ENCODE data around the gene SUGP2.
A peak's percentile ranks its signal among the peaks of the same experiment; 100 is the strongest.
"Not testable (repeated sequence)": the region's sequence is repeated elsewhere in the genome, so short reads cannot be mapped to it uniquely, and the experiment has no call there.

SUGP2 gene

DNA sequence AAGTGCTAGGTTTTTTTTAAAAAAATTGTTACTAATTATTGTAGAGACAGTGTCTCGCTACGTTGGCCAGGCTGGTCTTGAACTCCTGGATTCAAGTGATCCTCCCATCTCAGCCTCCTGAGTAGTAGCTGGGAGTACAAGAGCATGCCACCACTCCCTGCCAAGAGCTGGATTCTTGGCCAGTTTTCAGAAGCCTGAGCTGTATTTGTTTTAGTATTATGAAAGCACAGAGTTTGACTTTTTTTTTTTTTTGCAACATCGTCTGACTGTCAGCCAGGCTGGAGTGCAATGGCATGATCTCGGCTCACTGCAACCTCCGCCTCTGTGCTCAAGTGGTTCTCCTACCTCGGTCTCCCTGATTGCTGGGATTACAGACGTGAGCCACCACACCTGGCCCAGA is 7.1 kb upstream of the SUGP2 start:
- Mint-ChIP-seq H3K27ac (ENCODE audit: low read depth) (peak overlapping the region; percentile 61), H3K36me3 (ENCODE audit: insufficient read depth) (peaks cover 10% of the 10 kb centered on the region), H3K27me3 (no peaks in the 10 kb centered on the region), H3K4me3 (no peak overlapping the region), H3K4me1 (peaks cover 13% of the 10 kb centered on the region), H3K9me3 (no peaks in the 10 kb centered on the region)
- no peak for ATAC-seq (replicated peaks; ENCODE audit: extremely low read depth, poor library complexity, severe bottlenecking)
- no peak for DNase-seq (ENCODE audit: low spot score in 2 of 2)

GRCh38 chr19:19039901-19040300 is 6.6 kb upstream of the SUGP2 start:
- DNase-seq (ENCODE audit: low spot score in 2 of 2) (peak in 1 of 2 donors; percentile 28), ATAC-seq (replicated peaks; ENCODE audit: extremely low read depth, poor library complexity, severe bottlenecking) (peak; percentile 96)
- Mint-ChIP-seq H3K36me3 (ENCODE audit: insufficient read depth) (peaks cover 7% of the 10 kb centered on the region), H3K27me3 (no peaks in the 10 kb centered on the region), H3K27ac (ENCODE audit: low read depth) (peak overlapping the region; percentile 61), H3K4me1 (peaks cover 13% of the 10 kb centered on the region), H3K9me3 (no peaks in the 10 kb centered on the region), H3K4me3 (no peak overlapping the region)

DNA sequence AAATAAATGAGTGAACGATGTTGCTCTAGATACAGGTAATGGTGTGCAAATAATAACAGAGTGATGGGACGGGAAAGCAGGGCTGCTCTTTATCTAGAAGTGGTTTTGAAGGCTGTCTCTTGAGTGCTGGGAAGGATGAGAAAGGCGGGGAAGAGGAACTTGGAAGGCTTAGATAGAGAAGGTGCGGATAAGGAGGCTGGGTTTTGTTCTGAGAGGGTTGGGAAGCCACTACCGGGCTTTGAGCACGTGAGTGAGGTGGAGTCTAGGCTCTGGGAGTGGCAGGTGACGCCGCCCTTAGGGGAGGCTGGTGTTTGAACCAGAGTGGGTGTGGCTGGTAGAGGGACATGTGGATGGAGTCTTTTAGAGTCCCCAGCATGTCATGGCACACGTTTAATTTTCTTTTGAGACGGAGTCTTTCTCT is 897 bp upstream of the SUGP2 start:
- Mint-ChIP-seq H3K27ac (ENCODE audit: low read depth) (peak overlapping the region; percentile 90), H3K27me3 (no peaks in the 10 kb centered on the region), H3K36me3 (ENCODE audit: insufficient read depth) (peaks cover 29% of the 10 kb centered on the region), H3K4me1 (peaks cover 17% of the 10 kb centered on the region), H3K9me3 (no peaks in the 10 kb centered on the region), H3K4me3 (peak overlapping the region; percentile 91)
- ATAC-seq (replicated peaks; ENCODE audit: extremely low read depth, poor library complexity, severe bottlenecking) (peak; percentile 59), DNase-seq (ENCODE audit: low spot score in 2 of 2) (peak in 1 of 2 donors; percentile 38)

DNA sequence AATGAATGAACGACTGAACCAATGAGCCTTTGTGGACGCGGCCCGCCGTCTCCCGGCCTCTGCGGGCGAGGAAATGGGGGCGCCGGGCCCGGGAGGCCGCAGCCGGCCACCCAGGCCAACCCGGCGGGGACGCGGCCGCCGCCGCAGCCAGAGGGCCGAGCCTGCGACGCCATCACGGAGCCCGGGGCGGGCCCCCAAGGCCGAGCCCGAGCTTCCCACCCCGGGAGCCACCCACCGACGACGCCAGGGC is 216 bp downstream of the SUGP2 start:
- Mint-ChIP-seq H3K36me3 (ENCODE audit: insufficient read depth) (peaks cover 29% of the 10 kb centered on the region), H3K27ac (ENCODE audit: low read depth) (peak overlapping the region; percentile 90), H3K4me3 (peak overlapping the region; percentile 91), H3K27me3 (no peaks in the 10 kb centered on the region), H3K4me1 (peaks cover 20% of the 10 kb centered on the region), H3K9me3 (no peaks in the 10 kb centered on the region)
- ATAC-seq (replicated peaks; ENCODE audit: extremely low read depth, poor library complexity, severe bottlenecking) = no peak
- no peak for DNase-seq (ENCODE audit: low spot score in 2 of 2)

DNA sequence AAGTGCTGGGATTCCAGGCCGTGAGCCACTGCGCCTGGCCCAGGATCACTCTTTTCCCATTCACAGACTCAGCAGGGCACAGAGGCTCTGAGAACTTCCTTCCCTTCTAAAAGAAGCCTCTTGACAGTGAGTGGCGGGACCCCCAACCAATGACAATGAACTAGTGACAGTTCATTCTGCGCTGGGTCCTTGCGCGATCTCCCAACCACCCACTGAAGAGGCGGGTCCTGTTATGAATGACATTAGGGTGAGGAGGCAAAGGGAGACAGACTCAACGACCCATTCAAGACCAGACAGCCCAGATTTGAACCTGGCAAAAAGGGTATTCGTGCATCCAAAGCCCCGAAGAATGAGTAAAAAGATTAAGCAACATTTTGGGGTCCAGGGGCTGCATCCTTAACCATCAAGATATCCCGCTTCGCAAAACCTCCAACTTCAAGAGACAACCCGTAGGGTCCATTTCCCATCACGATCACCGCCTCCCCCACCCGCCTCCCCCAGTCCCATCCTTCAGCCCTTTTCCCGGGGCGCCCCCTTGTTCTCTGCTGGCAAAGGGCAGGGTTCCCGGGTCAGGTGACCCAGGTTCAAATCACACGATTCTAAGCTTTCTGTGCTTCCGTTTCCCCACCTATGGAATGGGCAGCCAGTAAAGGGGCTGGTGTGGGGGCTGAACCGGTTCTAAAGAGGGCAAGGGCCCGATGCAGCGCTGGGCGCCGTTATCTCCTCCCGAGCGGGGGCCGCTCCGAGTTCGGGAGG is 719 bp downstream of the SUGP2 start:
- peaks cover 31% of the 10 kb centered on the region for H3K36me3 Mint-ChIP-seq (ENCODE audit: insufficient read depth)
- DNase-seq (ENCODE audit: low spot score in 2 of 2) = peak; percentile 28 to 59
- peak; percentile 41 for ATAC-seq (replicated peaks; ENCODE audit: extremely low read depth, poor library complexity, severe bottlenecking)
- no peaks in the 10 kb centered on the region for H3K27me3 Mint-ChIP-seq
- H3K9me3 Mint-ChIP-seq = no peaks in the 10 kb centered on the region
- H3K4me3 Mint-ChIP-seq = peak overlapping the region; percentile 91
- peak overlapping the region; percentile 87 for H3K27ac Mint-ChIP-seq (ENCODE audit: low read depth)
- peaks cover 25% of the 10 kb centered on the region for H3K4me1 Mint-ChIP-seq

- no peak for DNase-seq (ENCODE audit: low spot score in 2 of 2)
- Mint-ChIP-seq H3K36me3 (ENCODE audit: insufficient read depth) (peaks cover 35% of the 10 kb centered on the region), H3K27me3 (no peaks in the 10 kb centered on the region), H3K27ac (ENCODE audit: low read depth) (peak overlapping the region; percentile 87), H3K4me1 (peaks cover 31% of the 10 kb centered on the region), H3K4me3 (peak overlapping the region; percentile 91), H3K9me3 (no peaks in the 10 kb centered on the region)
- ATAC-seq (replicated peaks; ENCODE audit: extremely low read depth, poor library complexity, severe bottlenecking) = no peak
Observed at GRCh38 chr19:19031891-19032290, 1.4 kb downstream of the SUGP2 start.

- Mint-ChIP-seq H3K27ac (ENCODE audit: low read depth) (no peak overlapping the region), H3K27me3 (no peaks in the 10 kb centered on the region), H3K4me1 (peaks cover 37% of the 10 kb centered on the region), H3K36me3 (ENCODE audit: insufficient read depth) (peaks cover 60% of the 10 kb centered on the region), H3K9me3 (no peaks in the 10 kb centered on the region), H3K4me3 (no peak overlapping the region)
- DNase-seq (ENCODE audit: low spot score in 2 of 2) = no peak
- no peak for ATAC-seq (replicated peaks; ENCODE audit: extremely low read depth, poor library complexity, severe bottlenecking)
Observed at GRCh38 chr19:19028526-19028925, 4.8 kb downstream of the SUGP2 start.

- H3K4me1 Mint-ChIP-seq = peaks cover 45% of the 10 kb centered on the region
- no peaks in the 10 kb centered on the region for H3K9me3 Mint-ChIP-seq
- peaks cover 66% of the 10 kb centered on the region for H3K36me3 Mint-ChIP-seq (ENCODE audit: insufficient read depth)
- H3K4me3 Mint-ChIP-seq = no peak overlapping the region
- no peaks in the 10 kb centered on the region for H3K27me3 Mint-ChIP-seq
- ATAC-seq (replicated peaks; ENCODE audit: extremely low read depth, poor library complexity, severe bottlenecking) (no peak), DNase-seq (ENCODE audit: low spot score in 2 of 2) (no peak)
- no peak overlapping the region for H3K27ac Mint-ChIP-seq (ENCODE audit: low read depth)
Observed at GRCh38 chr19:19027228-19027627, 6.1 kb downstream of the SUGP2 start.

DNA sequence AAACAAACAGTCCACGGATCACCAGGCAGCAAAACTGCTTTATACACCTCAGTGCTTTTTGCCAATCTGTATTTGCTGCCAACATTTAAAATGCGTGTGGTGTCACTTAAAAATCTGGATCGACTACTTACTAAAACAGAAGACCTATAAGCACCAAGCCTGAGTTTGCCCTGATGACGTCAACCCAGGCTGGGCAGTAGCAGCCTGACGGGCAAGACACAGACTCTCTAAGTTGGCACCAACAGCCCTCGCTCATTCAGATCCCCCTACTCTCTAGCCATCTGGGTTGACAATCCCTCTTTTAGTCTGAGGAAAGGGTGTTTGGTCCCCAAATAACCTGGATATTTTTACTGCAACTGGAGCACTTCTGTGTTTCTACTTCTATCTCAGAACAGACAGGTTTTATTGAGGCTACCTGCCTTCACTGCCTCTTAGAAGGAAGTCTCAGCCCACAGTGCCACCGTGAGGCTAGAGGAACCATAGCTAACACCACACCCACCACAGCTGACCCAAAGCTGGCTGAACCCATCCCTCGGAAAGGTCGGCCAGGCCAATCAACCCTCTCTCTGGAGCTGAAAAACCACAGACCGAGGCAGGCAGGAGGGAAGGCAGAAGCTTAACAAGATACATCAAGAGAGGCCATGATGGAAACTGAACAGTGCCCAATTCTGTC is 6.9 kb downstream of the SUGP2 start:
- no peak overlapping the region for H3K4me3 Mint-ChIP-seq
- peaks cover 68% of the 10 kb centered on the region for H3K36me3 Mint-ChIP-seq (ENCODE audit: insufficient read depth)
- H3K27ac Mint-ChIP-seq (ENCODE audit: low read depth) = no peak overlapping the region
- H3K9me3 Mint-ChIP-seq = no peaks in the 10 kb centered on the region
- ATAC-seq (replicated peaks; ENCODE audit: extremely low read depth, poor library complexity, severe bottlenecking) = no peak
- no peak for DNase-seq (ENCODE audit: low spot score in 2 of 2)
- no peaks in the 10 kb centered on the region for H3K27me3 Mint-ChIP-seq
- peaks cover 45% of the 10 kb centered on the region for H3K4me1 Mint-ChIP-seq

DNA sequence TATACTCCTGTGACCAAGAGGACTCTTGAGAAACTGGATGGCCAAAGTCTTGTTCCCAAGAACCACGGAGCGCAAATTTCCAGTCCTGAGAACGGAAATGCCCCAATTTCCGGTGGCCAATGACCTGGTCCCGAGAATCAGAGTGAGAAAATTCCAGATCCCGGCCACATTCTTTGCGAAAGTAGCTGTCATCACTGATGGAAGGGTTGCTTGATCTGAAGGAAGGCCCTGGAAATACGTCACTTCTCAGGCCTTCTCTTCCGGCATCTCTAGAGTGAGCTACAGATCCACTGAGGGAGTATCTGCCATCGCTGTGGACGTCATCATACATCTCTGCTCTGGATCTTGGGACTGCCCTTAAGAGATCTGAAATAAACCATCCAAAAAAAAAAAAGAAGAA is 7.5 kb downstream of the SUGP2 start:
- peaks cover 45% of the 10 kb centered on the region for H3K4me1 Mint-ChIP-seq
- H3K36me3 Mint-ChIP-seq (ENCODE audit: insufficient read depth) = peaks cover 68% of the 10 kb centered on the region
- ATAC-seq (replicated peaks; ENCODE audit: extremely low read depth, poor library complexity, severe bottlenecking) (no peak), DNase-seq (ENCODE audit: low spot score in 2 of 2) (no peak)
- no peaks in the 10 kb centered on the region for H3K27me3 Mint-ChIP-seq
- no peak overlapping the region for H3K27ac Mint-ChIP-seq (ENCODE audit: low read depth)
- no peak overlapping the region for H3K4me3 Mint-ChIP-seq
- H3K9me3 Mint-ChIP-seq = no peaks in the 10 kb centered on the region

- DNase-seq (ENCODE audit: low spot score in 2 of 2); H3K27me3 Mint-ChIP-seq; ATAC-seq (replicated peaks; ENCODE audit: extremely low read depth, poor library complexity, severe bottlenecking); H3K4me3 Mint-ChIP-seq; H3K9me3 Mint-ChIP-seq: not testable (repeated sequence)
- Mint-ChIP-seq H3K4me1 (peaks cover 43% of the 10 kb centered on the region), H3K36me3 (ENCODE audit: insufficient read depth) (peaks cover 67% of the 10 kb centered on the region), H3K27ac (ENCODE audit: low read depth) (peak overlapping the region; percentile 16)
Observed at GRCh38 chr19:19023376-19023775, 9.9 kb downstream of the SUGP2 start.

GRCh38 chr19:19022380-19022961 is 10.8 kb downstream of the SUGP2 start:
- no peaks in the 10 kb centered on the region for H3K27me3 Mint-ChIP-seq
- no peak for ATAC-seq (replicated peaks; ENCODE audit: extremely low read depth, poor library complexity, severe bottlenecking)
- peak overlapping the region; percentile 16 for H3K27ac Mint-ChIP-seq (ENCODE audit: low read depth)
- peaks cover 63% of the 10 kb centered on the region for H3K36me3 Mint-ChIP-seq (ENCODE audit: insufficient read depth)
- no peak overlapping the region for H3K4me3 Mint-ChIP-seq
- H3K9me3 Mint-ChIP-seq = no peaks in the 10 kb centered on the region
- no peak for DNase-seq (ENCODE audit: low spot score in 2 of 2)
- peaks cover 35% of the 10 kb centered on the region for H3K4me1 Mint-ChIP-seq

- Mint-ChIP-seq H3K4me3 (no peak overlapping the region), H3K27me3 (no peaks in the 10 kb centered on the region), H3K27ac (ENCODE audit: low read depth) (no peak overlapping the region), H3K4me1 (peaks cover 23% of the 10 kb centered on the region), H3K9me3 (no peaks in the 10 kb centered on the region), H3K36me3 (ENCODE audit: insufficient read depth) (peaks cover 60% of the 10 kb centered on the region)
- ATAC-seq (replicated peaks; ENCODE audit: extremely low read depth, poor library complexity, severe bottlenecking) = no peak
- no peak for DNase-seq (ENCODE audit: low spot score in 2 of 2)
Observed at GRCh38 chr19:19021115-19021514, 12.2 kb downstream of the SUGP2 start.
